Effector CD4-positive, alpha-beta T cell (primary cell): Measurements from ENCODE around the gene DOHH.

Experiments used
- DNase-seq: peaks from one replicate; pipeline ENCODE4 v3.0.0-alpha.2; 2020

DOHH gene

GRCh38 chr19:3476830-3477229 is 23.6 kb downstream of the DOHH start:
- DNase-seq: no peak

DNA sequence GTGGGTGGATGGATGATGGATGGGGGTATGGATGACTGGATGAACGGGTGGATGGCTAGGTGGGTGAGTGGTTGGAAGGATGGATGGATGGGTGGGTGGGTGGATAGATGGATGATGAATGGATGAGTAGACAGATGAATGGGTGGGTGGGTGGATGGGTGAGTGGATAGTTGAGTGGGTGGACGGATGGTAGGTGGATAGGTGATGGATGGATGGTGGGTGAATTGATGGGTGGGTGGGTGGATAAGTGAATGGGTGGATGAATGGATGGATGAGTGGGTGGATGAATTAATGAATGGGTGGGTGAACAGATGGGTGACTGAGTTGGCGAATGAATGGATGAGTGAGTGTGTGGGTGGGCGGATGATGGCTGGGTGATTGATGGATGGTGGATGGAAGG is 25.0 kb downstream of the DOHH start:
- no peak for DNase-seq

- DNase-seq: no peak
Measured at GRCh38 chr19:3474614-3475013, 25.9 kb downstream of the DOHH start.

- DNase-seq: no peak
Measured at GRCh38 chr19:3474010-3474409, 26.5 kb downstream of the DOHH start.

GRCh38 chr19:3471954-3472655 is 28.4 kb downstream of the DOHH start:
- peak; percentile 21 for DNase-seq

DNA sequence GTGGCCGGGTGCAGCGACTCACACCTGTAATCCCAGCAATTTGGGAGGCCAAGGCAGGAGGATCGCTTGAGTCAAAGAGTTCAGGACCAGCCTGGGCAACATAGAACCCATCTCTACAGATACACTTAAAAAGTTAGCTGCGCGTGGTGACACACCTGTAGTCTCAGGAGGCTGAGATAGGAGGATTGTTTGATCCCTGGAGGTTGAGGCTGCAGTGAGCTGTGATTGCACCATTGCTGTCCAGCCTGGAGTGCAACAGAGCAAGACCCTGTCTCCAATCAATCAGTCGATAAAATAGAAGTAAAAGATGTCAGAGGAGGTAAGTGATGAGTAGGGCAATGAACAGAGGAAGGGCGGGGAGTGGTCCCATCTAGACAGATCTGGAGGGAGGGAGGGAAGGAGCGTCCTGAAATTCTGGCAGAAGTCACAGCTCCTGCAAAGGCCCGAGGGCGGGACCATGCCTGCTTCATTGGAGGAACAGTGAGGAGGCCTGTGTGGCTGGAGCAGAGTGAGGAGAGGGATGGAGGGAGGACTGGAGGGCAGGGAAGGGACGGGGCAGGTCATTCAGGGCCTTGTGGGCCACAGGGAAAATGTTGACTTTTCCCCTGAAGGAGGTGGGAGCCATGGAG is 29.9 kb downstream of the DOHH start:
- no peak for DNase-seq

GRCh38 chr19:3469638-3470499 is 30.6 kb downstream of the DOHH start:
- DNase-seq: no peak

DNA sequence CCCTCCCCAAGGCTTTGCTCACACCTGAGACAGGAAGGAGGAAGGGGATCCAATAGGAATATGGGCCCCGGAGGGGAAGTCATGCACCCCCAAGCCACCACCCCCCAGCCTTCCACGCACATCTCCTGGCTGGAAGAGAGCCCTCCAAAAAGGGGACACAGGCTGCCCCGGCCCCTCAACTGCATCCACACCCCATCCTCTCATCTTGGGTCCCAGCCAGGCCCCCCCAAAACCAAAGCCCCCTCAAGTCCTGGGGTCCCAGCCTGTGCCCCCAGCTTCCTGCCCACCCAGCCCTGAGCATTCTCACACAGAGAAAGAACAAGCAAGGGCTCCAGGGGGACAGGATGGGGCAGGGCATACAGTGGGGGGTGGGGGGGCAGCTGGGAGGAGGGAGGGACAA is 32.3 kb downstream of the DOHH start:
- no peak for DNase-seq

DNA sequence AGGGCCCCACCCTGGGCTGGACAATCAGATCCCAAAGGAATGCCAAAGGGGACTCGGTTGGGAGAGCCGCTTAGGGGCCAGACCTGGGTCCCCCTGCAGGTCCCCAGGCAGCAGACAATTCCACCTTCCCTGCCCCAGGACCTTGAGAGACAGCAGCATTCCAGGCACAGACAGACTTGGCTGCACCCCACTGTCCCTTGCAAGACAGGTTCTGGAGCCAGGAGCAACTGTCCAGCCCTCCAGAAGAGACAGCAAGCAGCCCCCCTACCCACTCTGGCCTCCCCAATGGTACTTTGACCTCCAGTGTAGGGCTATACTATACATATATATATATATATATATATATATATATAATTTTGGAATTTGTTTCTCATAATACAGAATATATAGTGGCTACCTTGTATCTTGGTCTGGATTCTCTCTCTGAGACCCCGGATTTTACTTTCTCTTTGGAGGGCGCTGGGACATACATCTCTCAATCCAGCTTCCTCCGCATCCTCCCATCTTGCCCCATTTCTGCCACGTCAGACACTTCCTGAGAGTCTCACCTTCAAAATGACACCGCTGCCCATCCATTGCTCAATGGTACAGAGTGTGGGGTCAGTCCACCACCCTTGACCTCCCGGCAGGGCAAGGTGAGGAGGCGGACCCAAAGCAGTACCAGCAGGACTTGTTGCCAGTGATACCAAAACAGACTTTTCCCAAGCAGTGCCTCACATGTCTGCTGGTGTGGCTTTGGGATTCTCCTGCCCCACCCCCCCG is 32.9 kb downstream of the DOHH start:
- no peak for DNase-seq

DNA sequence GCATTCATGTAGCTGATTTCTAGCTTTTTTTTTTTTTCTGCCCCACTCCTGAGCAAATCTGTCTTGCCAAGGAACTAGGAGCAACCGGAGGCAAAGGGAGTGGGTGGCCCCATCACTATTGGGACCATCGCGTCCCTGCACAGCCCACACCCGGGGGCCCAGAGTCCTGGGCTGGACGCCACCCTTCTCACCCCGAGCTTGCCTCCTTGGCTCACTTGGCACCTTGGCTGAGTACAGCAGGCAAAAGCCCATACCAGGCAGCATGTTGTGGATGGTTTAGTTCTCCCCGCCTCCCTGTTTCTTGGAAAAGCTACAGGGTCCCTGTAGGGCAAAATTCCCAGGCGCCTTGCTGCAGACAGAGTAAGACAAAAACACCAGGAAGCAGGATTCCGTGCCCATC is 33.8 kb downstream of the DOHH start:
- no peak for DNase-seq

- no peak for DNase-seq
Measured at GRCh38 chr19:3465552-3465951, 34.9 kb downstream of the DOHH start.

DNA sequence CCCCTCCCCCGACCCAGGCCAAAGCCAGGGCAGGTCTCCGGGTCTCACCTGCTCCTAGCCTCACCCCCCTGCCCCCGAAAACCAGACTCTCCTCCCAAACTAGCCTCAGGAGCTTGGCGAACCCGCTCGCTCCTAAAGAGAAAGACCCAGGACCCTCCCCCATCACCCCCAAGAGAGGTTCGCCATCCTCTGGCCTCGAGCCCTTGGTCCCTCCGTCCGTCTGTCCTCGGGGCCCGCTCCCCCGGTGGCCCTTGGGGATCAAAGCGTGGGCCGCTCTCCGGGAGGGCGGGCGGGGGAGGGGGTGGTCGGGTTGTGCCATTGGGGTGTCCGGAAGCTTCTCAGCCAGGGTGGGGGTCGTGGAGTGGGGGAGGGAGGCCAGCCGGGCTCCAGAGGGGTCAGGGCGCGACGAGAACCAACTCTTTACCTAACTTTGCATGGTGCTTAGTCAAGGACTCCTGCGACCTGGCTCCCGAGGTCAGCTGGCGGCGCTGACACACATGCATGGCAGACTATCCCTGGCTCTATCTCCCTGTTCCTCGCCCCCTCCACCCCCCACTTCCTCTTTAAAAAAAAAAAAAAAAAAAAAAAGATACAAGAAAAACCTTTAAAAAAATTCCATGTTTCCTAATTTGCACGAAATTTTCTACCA is 35.8 kb downstream of the DOHH start:
- no peak for DNase-seq

DNA sequence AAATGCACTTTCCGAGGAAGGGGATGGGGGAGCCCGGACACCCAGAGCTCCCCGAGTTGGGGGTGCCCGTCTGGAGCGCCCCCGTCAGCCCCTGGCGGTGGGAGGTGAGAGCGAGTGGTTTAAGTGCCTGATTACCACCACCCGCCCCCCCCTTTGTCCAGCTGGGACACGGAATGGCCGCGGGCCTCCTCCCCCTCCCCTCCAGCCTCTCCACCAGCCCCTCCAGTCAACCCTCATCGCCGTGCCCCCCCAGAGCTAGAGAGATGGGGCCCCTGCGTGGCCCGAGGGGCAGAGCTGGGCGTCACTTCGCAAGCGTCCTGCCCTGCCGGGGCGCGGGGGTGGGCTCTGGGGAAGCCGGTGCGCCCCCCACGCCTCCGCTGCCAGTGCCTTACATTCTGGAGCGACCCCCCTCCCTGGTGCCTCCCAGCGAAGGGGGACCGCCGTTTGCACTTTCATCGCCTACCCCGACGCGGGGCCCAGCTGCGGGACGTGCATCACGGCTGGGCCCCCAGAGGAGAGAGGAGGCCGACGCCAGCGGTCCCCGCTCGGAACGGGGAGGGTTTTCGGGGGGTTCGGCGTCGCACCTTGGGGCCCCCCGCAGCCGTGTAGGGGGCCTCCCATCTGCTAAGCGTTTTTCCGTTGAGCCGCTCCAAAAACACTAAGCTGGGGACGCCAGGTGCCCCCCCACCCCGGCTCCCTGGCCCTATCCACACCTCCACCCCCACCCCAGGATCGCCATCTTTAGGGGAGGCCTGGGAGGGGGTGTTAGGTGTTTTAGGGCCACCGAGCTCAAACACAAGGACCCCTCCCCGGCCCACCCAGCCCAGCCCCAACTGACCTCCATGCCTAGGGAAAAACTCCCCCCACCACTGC is 36.5 kb downstream of the DOHH start:
- no peak for DNase-seq

DNA sequence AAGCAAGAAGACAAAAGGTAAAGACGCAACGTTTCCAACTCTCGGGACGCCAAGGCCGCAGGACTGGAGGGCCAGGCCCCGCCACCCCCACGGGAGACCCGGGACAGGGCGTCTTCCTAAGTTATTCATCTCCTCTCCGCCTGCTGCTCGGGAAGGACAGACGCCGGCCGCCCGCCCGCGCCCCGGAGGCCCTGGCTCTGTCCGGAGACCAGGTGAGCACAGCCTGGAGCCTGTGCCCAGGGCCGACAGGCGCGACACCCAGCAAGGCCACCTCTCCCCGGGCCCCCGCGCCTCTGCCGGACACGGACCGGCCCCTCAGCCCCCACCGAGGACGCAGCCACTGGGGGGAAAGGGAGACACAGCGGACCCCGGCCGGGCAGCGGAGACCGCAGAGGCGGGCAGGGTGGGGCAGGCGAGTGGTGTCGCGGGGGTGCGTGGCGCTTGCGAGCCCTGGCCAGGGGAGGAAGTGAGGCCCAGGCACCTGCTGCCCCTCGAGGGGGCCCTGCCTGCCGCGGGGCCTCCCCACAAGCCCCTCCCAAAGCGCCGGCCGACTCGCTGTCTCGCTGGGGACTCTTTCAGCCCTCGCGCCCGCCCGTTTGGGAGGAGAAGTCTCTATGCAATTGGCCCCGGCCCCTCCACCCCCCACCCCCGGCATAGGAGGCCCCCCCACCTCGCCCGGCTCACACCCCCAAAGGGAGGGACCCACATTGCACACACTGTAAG is 37.3 kb downstream of the DOHH start:
- no peak for DNase-seq

DNA sequence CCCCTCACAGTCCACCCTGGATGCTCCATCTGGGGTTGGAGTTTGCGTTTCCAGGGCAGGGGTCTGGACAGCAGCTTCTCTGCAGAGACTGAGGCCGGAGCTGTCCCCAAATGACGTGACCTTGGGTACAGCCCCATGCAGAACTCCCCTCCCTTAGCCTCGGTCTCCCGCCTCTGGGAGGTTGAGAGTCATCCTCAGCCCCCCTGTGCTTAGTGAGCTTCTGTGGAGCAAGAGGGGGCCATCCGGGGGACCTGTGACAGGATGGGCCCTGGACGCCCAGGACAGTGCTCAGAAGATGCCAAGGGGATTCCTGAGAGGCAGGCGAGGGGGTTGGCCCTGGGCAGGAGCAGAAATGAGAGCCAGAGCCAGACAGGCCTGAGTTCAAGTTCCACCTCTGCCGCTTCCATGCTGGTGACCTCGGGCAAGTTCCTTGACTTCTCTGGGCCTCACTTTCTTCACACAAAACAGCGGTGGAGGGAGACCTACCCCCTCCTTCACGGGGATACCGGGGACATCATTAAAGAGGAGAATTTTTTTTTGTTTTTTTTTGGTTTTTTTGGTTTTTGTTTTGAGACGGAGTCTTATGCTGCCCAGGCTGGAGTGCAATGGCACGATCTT is 40.4 kb downstream of the DOHH start:
- no peak for DNase-seq

DNA sequence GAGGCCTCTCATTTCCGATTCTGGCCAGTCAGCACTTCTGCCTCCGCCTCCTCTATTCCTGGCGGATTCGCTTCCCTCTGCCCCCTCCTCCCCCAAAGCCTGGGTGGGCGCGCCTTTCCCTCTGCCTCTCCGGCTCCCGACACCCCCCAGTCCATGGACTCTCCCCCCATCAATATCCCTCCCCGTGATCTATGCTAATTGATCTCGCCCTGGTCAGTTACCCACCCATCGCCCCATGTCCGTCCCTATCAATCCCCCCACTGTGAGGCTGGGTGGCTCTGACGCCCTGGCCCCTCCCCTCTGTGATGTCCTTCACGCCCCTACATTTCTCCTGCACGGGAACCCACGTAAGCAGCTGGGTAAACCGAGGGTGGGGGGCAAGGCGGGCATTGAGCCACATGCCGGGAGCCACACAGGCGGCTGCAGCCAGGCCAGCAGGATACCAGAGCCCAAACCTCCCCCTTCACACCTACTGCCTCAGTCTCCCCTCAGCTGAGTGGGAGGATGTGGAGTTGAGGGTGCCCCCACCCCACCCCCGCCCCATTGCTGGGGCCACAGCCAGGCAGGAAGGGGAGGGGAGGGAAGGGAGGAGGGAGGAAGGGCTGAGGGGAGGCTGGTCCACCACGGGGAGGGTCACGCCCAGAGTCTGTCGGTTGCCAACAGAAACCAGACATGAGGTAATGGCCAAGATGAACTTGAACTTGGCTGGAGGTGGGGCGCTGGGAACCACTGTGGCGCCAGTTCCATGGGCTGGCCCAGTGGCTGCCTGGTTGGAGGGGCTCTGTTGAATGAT is 41.2 kb downstream of the DOHH start:
- DNase-seq: no peak

GRCh38 chr19:3458229-3459088 is 42.0 kb downstream of the DOHH start:
- DNase-seq: no peak

DNA sequence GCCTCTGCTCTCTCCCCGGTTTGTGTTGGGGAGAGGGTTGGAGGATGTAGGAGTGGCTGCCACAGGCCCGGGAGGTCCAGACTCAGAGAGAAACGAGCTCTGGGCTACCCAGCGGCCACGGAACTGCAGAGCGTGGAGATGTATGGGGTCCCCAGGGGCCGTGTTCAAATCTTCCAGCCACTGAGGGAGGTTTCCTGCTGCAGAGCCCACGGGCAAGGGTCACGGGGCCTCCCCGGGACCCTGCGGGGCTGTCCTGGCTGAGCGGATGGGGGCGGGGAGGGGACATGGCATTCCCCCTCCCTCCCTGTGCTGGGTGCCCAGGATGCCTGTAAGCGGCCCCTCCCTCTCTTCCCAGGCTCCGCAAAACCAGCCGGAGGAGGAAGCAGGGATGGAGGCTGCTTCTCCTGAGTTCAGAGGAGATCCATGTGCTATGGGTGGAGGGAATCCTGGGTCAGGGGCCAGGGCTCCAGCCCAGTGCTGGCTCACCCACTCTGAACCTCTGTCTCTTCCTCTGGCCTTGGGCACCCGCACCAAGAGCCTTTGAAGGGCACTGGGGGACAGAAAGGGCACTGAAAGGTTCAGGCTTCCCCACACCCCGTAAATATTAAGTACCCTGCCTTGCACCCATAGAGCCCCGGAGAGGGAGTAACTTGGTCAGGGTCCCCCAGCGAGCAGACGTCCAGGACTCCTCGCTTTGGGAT is 42.8 kb downstream of the DOHH start:
- DNase-seq: no peak
